Activated CD4-positive, CD25-positive, alpha-beta regulatory T cell treated with anti-CD3 and anti-CD28 coated beads, Interleukin-2, amount 50 U/mL, for 72 hours (primary cell): Measurements from ENCODE around the gene EZH2.

Source experiments
- DNase-seq: peaks from one replicate; pipeline ENCODE4 v3.0.0; 2021

EZH2 gene

DNA sequence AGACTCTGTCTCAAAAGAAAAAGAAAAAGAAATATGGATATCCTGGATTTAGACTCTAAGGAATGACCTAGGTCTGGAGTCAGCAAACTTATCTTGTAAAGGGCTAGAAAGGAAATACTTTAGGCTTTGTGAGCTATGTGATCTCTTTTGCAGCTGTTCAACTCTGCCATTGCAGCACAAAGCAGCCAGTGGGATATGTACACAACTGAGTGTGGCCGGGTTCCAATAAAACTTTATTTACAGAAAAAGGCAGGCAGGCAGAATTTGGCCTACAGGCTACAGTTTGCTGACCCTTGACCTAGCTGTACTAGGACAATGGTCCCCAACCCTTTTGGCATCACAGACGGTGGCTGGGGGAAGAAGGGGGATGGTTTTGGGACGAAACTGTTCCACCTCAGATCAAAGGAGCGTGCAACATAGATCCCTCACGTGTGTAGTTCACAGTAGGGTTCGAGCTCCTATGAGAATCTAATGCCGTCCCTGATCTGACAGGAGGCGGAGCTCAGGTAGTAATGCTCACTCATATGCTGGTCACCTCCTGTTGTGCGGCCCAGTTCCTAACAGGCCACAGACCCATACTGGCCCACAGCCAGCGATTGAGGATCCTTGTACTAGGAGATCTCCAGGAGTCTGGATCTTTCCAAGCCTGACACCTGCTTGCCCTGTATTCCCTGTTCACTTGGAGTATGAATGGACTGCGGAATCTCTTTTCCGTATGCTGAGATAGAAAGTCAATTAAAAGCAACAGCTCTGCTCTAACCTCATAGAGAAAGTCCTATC lies 122.4 kb downstream of the EZH2 start:
- no peak for DNase-seq
